ENCODE measurements around the gene CLTCL1.
"Not testable (repeated sequence)": the region's sequence is repeated elsewhere in the genome, so short reads cannot be mapped to it uniquely, and the experiment has no call there.

CLTCL1 gene

GRCh38 chr22:19172213-19173046 is 119.1 kb downstream of the CLTCL1 start:
- no peak for DNase-seq
- intact Hi-C loops (cut with DNase I), result no loop called here

- intact Hi-C loops (cut with DNase I), result no loop called here
- DNase-seq, result no peak
Observed at GRCh38 chr22:19169947-19170318, 121.6 kb downstream of the CLTCL1 start.

GRCh38 chr22:19169002-19169946 is 122.2 kb downstream of the CLTCL1 start:
- intact Hi-C loops (cut with DNase I), result no loop called here
- DNase-seq, result no peak

DNA sequence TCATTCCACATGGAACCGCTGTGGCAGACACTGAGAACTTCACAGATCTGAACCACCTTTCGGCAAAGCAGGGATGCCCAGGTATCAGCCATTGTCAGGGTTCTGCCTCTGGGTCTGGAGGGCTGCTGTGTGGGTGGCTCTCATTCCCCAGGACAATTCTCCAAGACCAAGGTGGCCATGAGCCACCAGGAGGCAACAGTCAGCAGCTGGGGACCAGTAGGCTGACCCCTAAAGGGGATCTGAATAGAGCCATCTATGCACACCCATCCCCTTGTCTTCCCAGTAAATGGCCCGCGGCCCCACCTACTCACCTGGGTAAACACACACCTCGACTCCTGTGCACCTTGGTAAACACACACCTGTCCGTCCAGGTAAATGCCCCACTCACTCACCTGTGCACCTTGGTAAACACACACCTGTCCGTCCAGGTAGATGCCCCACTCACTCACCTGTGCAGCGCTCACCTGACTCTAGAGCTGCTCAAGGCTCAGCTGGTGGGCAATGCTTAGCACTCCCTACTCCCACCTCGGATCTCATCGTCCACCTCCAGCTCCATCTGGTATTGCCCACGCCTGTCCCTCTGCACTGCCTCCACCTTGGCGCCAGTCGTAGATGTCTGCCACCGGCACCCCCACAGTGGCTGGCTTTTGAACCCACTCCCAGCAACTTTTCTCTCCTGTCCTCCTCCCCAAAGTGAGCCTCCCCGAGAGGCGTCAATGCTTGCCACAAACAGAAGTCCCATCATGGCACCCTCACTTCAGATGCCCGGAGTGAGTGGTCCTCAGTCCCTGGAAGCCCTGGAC is 123.2 kb downstream of the CLTCL1 start:
- DNase-seq, result no peak
- intact Hi-C loops (cut with DNase I), result no loop called here

- no peak for DNase-seq
- intact Hi-C loops (cut with DNase I), result no loop called here
Observed at GRCh38 chr22:19167106-19167869, 124.2 kb downstream of the CLTCL1 start.

DNA sequence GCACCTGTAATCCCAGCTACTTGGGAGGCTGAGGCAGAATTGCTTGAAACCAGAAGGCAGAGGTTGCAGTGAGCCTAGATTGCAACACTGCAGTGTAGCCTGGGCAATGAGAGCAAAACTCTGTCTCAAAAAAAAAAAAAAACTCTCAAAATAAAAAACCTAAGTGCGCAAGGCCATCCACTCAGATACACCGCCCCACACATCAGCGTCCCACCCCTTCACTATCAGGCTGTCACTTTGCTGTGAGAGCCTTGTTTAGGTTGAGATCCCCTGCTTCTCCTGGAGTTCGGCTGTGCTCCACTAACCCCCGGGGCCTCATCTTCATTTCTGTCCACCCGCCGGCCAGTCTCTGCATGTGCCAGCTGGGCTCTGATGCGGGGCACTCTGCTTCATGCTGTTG is 125.1 kb downstream of the CLTCL1 start:
- intact Hi-C loops (cut with DNase I), result no loop called here
- DNase-seq, result no peak

DNA sequence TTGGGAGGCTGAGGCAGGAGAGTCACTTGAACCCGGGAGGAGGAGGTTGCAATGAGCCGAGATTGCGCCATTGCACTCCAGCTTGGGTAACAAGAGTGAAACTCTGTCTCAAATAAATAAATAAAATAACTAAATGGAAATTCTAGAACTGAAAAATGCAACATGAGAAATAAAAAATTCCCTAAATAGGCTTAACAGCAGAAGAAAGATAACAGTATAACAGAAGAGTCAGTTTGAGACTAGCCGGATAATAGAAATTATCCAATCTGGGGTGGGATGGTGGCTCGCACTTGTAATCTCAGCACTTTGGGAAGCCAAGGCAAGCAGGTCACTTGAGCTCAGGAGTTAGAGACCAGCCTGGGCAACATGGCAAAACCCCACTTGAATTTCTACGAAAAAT is 127.1 kb downstream of the CLTCL1 start:
- intact Hi-C loops (cut with DNase I), result no loop called here
- DNase-seq, result no peak

DNA sequence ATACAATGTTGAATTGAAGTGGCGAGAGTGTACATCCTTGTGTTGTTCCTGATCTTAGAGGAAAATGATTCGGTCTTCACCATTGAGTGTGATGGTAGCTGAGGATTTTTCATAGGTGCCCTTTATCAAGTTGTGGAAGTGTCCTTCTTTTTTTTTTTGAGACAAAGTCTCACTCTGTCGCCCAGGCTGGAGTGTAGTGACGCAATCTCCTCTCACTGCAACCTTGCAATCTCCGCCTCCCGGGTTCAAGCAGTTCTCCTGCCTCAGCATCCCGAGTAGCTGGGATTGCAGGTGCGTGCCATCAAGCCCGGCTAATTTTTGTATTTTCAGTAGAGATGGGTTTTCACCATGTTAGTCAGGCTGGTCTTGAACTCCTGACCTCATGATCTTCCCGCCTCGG is 132.9 kb downstream of the CLTCL1 start:
- DNase-seq; intact Hi-C loops (cut with DNase I): not testable (repeated sequence)

- intact Hi-C loops (cut with DNase I); DNase-seq: not testable (repeated sequence)
Observed at GRCh38 chr22:19156109-19156508, 135.4 kb downstream of the CLTCL1 start.

DNA sequence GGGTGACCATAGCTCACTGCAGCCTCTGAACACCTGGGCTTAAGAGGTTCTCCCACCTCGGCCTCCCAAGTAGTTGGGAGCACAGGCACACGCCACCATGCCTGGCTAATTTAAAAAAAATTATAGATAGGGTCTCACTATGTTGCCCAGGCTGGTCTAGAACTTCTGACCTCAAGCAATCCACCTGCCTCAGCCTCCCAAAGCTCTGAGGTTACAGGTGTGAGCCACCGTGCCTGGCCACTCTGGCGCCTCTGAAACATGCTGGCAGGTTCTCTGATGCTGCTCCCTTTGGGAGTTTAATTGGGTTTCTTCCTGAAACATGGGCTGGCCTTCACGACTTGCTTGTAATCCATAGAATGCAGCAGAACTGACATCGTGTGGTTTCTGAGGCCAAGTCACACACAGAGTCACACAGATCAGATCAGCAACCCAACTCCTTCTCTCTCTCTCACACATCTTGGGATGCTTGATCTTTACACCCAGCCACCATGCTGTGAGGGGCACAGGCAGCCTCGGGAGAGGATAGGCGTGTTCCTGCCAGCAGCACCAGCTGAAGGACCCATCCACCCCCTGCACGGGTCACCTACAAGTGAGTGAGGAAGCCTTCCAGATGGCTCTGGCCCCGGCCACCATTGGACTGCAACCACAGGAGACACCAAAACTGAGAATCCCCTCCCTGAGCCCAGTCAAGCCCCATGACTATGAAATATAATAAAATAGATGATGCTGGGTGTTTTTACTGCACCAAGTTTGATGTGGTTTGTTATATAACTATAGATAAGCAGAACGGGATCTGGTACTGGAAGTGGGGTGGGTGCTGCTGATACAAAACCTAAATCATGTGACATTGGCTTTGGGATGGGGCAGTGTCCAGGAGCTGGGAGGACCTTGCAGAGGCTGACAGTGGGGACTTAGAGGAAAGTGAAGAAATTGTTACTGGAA is 138.3 kb downstream of the CLTCL1 start:
- no peak for DNase-seq
- intact Hi-C loops (cut with DNase I), result no loop called here

DNA sequence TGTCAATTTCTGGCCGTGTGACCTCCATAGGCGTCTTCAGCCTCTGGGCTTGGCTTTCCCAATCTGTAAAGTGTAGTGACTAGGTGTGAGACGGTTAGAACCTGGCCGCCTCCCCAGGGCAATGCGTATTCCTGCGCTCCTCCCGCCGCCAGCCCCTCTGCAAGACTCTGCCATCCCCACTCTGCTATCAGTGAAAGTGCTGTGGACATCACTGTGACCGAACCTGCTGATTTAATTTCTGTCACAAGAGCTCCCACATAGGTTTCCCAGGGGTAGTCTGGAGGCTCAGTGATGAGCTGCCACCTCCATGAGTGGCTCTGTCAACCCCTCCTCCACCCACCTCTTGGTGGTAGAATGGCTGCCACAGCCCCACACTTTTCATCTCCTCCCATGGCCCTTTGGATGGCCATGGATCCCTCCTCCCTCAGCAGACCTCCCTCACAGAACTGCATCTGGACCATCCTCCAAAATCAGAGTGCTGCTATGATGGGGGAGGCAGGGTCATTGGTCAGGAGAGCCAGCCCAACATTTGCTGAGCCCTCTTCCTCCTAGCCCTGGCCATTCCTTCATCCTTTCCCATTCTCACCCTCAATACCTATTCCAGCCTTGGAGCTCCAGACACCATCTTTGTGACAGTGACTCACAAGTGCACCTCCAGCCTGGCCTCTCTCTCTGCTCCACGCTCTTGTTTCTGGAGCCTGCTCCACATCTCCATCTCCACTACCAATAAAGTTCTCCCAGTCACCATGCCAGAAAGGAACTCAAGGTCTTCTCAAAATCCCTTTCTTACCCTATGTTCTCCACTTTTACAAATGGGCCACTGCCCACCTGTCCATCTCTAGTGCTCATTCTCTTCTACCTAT is 140.0 kb downstream of the CLTCL1 start:
- DNase-seq, result no peak
- intact Hi-C loops (cut with DNase I), result no loop called here

DNA sequence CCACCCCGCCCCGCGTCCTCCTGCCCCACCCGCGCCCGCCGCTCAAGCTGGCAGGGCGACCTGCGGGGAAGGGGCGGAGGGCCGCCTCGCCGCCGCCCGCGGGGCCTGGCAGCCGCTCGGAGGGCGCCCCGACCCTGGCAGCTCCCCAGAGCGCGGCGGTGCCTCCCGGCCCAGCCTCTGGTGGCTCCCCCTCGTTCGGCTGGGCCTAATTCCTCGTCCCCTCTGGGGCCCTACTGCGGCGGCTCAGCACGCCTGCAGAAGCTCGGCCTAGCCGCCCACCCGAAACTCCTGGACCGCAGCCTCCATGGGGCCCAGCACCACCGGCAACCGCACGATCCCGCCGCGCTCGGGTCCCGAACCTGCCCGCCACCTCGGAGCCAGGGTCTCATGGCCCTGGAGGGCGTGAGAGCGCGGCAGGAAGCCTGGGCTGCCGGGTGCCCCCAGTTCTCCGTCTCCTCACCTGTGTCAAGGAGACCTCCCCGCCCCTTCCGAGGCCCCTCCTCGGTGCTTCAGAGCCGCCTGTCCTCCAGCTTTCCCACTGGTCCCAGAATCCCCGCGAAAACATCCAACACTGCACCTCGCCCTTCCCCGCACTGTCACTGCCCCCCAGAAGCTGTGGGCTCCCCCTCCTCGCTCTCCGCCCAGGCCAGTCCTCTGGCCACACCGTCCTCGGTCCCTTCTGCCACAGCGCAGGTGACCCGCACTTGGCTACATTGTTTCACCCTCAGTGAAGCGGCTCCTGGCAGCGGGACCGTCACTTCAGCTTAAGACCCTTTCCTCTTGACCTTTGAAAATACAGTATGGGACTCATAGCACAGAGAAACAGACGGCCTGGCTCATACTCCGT is 140.8 kb downstream of the CLTCL1 start:
- intact Hi-C loops (cut with DNase I), result no loop called here
- no peak for DNase-seq

GRCh38 chr22:19149991-19150390 is 141.5 kb downstream of the CLTCL1 start, which contains the start of gene GSC2:
Gene GSC2 (minus strand): TSS chr22:19150292. CDS start chr22:19150283, 9 bp downstream.
- DNase-seq, result no peak
- intact Hi-C loops (cut with DNase I), result loop anchor here (10.0 kb wide), 2 partner anchors 295 to 485 kb away; partner anchors contain the start of gene C22orf39

- intact Hi-C loops (cut with DNase I), result loop anchor here (10.0 kb wide), 2 partner anchors 296 to 486 kb away; partner anchors contain the start of gene C22orf39
- DNase-seq, result no peak
Observed at GRCh38 chr22:19149047-19149883, 142.3 kb downstream of the CLTCL1 start.
